Hindlimb muscle (tissue), 1 donor: ENCODE results near the gene EIF5B. TPM values are rescaled to one million over a fixed set of nuclear protein-coding genes. Genes with fewer than 3 reads are reported as not detected.
A peak's percentile ranks its signal among the peaks of the same experiment; 100 is the strongest.
"Not testable (repeated sequence)": the region's sequence is repeated elsewhere in the genome, so short reads cannot be mapped to it uniquely, and the experiment has no call there.

ENCODE experiments used
- DNase-seq: peaks from one replicate; pipeline ENCODE4 v3.0.0-alpha.2; 2013
- polyA plus RNA-seq: library from polyadenylated mRNA; unstranded; fragments of 120-200 nt; gene quantifications from one replicate; pipeline ENCODE4 v1.2.1, GENCODE V29; 2013; ENCODE audit not compliant: insufficient read length

EIF5B gene
- polyA plus RNA-seq = 45.2 TPM

- DNase-seq = peak; percentile 97
Measured at GRCh38 chr2:99337113-99338028, at the start of gene EIF5B. TSS of gene EIF5B (plus strand) at chr2:99337389. CDS start at chr2:99337555, 166 bp downstream.

DNA sequence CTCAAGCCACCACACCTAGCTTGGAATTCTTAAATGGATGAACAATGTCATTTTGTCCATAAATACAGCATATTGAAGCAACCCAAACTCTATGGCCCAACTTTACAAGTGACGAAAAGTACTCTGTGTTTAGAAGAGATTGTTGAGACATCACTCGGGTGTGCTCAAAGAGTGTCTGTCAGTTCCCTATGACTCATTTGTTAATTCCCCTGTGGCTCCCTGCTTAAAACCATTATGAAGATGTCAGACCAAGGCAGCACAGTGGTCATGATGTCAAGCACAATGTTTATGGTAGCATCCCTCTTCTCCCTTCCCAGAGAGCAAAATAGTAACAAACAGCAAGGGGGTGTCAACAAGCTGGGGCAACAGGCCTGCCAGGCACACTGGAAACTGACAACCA lies 39.2 kb upstream of the EIF5B start:
- DNase-seq = no peak

DNA sequence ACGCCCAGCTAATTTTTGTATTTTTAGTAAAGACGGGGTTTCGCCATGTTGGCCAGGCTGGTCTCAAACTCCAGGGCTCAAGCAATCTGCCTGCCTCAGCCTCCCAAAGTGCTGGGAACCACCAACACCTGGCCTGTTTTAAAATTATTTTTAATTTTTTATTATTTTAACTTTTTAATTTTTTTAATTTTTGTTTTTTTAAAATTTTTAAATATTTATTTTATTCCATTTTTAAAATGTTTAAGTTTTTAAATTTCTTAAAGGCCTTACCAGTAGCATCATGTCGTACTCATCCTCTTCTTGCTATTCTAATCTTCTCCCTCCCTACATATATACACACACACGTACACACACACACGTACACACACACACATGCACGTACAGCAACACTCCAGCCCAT lies 37.6 kb upstream of the EIF5B start:
- DNase-seq = no peak

DNA sequence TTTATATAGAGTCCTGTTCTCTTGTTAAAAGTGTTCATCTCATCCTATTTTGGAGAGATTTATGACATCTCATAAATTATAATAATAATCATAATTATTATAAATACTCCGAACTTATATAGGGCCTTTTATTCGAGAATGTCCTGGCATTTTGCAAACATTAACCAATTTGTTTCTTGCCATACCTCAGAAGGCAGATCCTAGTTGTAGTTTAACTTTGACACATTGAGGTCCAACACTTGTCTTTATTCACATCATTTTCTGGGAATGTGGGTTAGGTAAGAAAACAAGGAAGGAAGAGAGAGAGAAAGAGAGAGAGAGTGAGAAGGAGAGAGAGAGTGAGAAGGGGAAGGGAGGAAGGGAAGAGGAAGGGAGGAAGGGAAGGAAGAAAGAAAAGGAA lies 36.1 kb upstream of the EIF5B start, which contains the start of gene LYG1:
Gene LYG1 (minus strand): TSS at position 101 of the 400 bp plus-strand sequence. CDS start 5,527 bp downstream, outside the sequence.
- DNase-seq = not testable (repeated sequence)

DNA sequence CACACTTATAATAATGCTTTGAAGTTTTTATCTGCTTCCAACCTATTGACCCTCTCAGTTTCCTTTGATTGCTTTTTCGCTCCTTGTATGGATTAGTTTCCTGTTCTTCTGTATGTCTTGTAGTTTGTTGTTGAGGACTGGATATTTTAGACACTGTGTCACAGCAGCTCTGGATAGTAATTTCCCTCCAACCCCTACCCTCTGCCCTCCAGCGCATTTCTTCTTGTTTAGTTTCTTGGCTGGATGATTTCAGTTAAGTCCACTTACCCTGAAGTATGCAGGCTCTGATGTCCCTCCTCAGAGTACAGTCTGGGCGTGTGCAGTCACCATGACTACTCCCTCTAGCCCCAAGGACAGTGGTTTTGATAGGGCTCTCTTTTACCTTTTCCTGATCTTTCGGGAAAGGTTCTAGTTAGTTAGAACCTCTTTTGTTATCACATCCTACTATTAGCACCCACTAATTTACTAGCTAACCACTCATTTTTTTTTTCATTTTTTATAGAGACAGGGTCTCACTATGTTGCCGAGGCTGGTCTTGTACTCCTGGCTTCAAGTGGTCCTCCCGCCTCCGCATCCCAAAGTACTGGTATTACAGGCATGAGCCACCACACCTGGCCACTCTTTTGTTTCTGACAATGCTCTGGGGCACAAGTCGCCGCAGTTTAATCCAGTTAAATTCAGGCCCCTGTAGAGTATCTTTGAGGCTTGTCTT lies 19.9 kb upstream of the EIF5B start:
- DNase-seq = no peak

DNA sequence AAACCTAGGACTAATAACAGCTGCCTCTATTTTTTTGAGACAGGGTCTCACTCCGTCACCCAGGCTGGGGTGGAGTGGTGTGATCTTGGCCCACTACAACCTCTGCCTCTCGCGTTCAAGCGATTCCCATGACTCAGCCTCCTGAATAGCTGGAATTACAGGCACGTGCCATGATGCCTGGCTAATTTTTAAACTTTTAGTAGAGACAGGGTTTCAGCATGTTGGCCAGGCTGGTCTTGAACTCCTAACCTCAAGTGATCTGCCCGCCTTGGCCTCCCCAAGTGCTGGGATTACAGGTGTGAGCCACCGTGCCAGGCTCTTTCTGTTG lies 19.4 kb upstream of the EIF5B start:
- DNase-seq = not testable (repeated sequence)

- no peak for DNase-seq
Measured at GRCh38 chr2:99325384-99325783, 11.8 kb upstream of the EIF5B start.

DNA sequence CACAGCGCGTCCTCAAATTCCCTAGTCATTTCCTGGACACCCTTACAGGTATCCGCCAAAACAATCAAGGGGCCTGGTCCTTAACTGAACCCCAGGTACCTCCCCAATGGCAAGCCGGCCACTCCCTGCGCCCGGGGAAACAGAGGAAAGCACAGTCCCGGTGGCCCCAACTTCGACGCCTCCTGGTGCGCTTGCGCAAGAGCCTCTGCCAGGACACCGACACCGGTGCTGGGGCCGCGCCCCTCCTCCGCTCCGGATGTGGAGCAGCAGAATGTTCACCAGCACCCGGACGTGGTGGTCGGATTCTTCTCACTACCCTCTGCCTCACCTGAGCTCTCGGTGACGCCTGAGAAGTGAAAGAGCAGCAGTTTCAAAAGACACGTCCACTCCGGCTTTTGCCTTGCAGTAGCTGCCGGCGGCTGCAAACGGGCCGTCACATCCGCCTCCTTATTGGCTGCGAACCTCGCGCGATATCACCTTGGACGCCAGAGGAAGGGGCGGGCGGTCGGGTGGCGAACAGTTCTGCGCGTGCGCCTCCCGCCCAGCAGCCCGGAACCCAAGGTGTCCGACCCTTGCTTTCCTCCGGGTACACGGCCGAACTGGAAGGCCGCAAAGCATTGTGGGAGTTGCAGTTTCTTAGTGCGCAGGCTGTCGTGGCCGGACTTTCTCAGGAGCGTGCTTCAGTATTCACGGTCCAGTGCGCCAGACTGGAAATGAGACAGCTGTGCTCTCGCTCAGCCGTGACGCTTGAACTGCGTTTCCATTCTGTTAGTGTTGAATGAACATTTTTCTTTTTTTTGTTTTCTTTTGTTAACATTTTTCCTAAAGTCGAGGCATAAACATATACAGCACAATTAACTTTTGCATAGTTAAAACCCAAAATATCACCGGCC lies 1.0 kb upstream of the EIF5B start, which contains the start of gene TXNDC9:
Gene TXNDC9 (minus strand): TSS at position 423 of the 893 bp plus-strand sequence. CDS start 3,123 bp downstream, outside the sequence.
- peak; percentile 100 for DNase-seq

GRCh38 chr2:99336804-99337112 lies 431 bp upstream of the EIF5B start:
- DNase-seq = no peak

DNA sequence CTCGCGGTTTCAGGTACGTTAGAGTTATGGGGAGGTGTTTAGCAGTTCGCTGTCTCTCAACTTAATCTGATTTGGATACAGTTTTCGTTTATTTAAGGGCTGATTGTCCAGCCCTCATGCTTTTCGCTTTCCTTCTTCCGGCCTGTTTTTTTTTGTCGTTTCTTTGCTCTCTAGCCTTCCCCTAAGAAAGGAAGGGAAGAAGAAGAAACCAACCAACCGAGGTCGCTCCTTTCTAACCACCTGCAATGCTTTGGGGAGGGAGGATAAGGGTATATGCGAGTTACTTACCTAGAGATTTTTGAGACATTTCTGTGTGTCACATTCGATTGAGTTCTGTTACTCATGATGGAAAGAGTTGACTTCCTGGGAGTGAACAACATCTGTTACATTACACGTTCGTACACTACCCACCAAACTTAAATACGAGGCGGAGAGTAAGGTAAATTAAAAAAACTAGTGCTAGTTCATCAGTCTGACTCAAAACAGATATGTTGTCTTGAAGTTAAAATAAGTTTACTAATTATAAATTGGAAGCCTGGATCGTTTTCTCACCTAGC lies 918 bp downstream of the EIF5B start:
- DNase-seq = no peak

DNA sequence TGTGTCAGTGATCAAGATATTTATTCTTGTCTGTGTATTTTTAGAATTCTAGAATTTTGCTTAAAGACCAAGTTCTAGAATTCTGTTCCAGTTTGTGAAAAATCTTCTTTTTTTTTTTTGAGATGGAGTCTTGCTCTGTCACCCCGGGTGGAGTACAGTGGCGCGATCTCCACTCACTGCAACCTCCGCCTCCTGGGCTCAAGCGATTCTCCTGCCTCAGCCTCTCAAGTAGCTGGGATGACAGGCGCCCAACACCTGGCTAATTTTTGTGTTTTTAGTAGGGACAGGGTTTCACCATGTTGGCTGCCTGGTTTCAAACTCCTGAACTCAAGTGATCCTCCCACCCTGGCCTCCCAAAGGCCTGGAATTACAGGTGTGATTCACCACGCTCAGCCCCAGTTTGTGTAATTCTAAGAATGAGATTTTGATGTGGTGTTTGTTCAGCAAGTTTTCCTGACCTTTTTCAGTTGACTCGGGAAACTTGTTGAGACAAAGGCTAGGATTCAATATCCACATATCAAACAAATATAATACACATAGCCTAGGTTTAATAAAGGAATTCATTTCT lies 3.6 kb downstream of the EIF5B start:
- DNase-seq = no peak

GRCh38 chr2:99342536-99342935 lies 5.3 kb downstream of the EIF5B start:
- no peak for DNase-seq

DNA sequence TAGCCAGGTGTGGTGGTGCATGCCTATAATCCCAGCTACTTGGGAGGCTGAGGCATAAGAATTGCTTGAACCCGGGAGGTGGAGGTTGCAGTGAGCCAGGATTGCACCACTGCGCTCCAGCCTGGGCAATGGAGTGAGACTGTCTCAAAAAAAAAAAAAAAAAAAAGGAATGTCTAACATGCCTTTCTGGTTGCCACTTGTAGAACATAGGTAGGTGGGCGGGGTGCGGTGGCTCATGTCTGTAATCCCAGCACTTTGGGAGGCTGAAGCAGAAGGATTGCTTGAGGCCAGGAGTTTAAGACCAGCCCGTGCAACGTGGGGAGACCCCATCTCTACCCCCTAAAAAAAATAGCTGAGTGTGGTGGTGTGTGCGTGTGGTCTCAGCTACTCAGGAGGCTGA lies 8.3 kb downstream of the EIF5B start:
- DNase-seq = not testable (repeated sequence)

DNA sequence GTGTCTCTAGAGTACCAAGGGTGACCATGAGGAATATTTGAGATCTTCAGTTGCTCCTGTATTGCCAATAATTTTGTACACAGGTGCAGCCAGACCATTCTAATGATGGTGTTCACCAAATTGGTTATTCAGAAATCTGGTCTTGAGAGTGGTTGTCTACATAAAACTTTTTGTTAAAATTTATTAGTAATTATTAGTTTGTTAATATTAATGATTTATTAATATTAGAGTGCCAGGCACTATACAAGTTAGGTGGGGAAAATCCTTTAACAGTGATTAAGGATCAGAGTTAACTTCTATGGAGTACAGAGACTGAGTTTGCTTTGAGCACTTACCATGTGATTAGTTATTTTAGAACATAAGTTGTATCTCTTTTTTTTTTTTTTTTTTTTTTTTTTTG lies 9.0 kb downstream of the EIF5B start:
- no peak for DNase-seq

GRCh38 chr2:99348173-99348572 lies 11.0 kb downstream of the EIF5B start:
- DNase-seq = no peak

- no peak for DNase-seq
Measured at GRCh38 chr2:99350194-99350593, 13.0 kb downstream of the EIF5B start.

DNA sequence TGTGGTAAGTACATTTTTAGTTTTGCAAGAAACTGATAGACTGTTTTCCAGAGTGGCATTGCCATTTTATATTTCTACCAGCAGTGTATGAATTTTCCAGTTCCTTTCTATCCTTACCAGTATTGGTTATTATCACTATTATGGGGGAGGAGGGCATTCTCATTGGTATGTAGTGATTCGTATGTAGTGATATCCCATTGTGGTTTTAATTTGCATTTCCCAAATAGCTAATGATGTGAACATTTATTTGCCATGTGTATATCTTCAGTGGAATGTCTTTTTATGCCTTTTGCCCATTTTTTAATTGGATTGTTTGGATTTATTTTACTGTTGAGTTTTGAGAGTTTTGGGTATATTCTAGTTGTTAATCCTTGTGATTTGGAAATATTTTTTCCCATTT lies 16.9 kb downstream of the EIF5B start:
- DNase-seq = no peak

GRCh38 chr2:99354825-99355224 lies 17.6 kb downstream of the EIF5B start:
- DNase-seq = not testable (repeated sequence)

- no peak for DNase-seq
Measured at GRCh38 chr2:99356853-99357252, 19.7 kb downstream of the EIF5B start.

GRCh38 chr2:99365661-99366060 lies 28.5 kb downstream of the EIF5B start:
- DNase-seq = no peak

- not testable (repeated sequence) for DNase-seq
Measured at GRCh38 chr2:99368854-99369253, 31.7 kb downstream of the EIF5B start.

DNA sequence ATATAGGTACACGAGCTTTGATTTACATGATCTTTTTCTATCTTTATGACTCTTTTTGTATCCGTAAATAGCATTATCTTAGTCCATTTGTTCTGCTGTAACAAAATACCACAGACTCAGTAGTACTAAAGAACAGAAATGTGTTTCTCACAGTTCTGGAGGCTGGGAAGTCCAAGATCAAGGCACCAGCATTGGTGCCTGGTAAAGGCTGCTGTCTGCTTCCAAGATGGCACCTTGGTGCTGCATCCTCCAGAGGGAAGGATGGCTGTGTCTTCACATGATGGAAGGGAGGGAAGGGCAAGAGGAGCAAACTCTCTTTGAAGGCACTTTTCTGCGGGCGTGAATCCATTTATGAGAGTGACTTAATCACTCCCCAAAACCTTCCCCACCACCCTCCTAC lies 36.0 kb downstream of the EIF5B start:
- DNase-seq = no peak
